CD4-positive, alpha-beta T cell treated with Interleukin-12 subunit alpha and Interleukin-12 subunit beta, for 1 hour (primary cell): ENCODE results near the gene HOXA6.

Source experiments
- DNase-seq: peaks from one replicate; pipeline ENCODE4 v3.0.0-alpha.2; 2020

The HOXA6 gene

DNA sequence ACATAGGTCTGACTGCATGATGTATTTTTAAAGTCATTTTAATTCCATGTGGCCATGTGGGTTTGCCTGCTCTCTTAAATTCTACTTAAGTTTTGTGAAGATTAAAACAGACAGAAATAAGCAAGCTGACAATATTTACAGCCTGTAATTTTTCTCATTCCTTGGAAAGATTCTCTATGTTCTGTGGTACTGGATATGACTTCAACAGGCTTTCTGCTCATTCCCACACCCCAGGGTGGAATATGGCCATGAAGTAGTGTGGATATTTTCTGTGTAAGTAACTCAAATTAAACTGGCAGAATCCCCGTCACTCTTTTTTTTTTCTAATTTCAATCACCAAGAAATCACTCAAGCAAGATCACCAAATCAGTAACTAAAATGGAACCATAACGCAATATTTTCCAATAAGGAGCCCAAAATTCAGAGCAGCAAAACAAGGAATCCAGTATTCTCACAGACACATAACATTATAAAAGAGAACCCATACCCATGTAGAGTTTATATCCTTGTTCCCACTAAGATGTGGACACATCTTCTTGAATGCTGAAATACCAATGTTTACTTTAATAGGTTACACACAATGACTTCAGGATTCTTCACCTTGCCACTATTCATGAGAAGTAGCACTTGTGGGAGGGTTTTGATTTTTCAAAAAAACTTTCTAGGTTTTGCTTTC, 9.8 kb downstream of the HOXA6 start:
- no peak for DNase-seq

DNA sequence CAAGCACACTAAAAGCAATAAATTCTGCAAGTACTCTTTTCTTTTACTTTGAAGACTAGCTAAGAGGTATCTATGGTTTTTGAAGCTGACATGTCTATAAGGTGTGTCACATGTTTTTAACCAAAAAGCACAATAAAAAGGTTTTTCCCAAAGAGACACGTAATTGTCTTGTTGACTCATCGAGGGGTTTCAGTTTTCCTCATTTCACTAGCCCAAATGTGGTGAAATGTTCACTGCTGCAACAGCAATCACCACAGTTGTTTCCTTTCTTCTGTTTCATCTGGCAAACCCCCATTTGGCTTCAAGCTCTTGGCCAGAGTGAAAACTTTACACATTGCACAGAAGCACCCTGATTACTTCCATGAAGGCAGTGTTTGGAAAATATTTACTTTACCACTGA, 13.2 kb downstream of the HOXA6 start:
- no peak for DNase-seq

DNA sequence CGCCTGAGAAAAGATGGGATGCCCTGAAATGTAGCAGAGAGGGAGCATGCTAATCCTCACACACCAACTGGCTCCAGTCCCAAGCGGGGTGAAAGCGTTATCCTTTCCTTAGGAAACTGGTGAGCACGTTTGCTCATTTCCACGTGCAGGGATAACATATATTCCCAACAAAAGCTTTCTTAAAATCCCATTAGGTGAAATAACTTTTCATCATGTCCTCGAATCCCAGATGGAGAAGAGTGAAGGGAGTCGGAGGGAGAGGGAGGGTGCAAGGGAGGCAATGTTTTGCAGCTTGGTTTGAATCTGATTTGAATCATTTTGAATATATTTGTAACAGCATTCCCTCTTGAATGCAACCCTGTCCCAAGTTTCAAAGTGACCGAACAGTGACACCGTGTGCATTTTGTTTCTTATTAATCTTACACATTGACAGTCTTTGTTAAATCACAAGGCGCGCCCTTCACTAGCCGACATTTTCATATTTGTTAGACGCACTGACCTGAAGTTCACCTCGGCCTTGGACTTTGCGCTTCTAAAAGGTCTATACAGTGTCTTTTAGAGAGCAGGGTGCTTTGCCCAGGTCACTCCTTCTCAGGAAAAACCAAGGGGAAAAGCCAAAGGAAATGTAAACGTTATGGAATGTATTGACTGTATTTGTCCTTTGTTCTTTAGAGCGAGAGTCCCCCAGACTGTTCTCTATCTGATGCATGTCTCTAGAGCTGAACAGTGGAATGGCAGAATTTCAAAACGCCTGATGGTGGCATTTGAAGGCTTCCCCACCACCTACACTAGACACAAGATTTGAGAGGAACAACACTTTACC, 14.0 kb downstream of the HOXA6 start:
- DNase-seq, result no peak

DNA sequence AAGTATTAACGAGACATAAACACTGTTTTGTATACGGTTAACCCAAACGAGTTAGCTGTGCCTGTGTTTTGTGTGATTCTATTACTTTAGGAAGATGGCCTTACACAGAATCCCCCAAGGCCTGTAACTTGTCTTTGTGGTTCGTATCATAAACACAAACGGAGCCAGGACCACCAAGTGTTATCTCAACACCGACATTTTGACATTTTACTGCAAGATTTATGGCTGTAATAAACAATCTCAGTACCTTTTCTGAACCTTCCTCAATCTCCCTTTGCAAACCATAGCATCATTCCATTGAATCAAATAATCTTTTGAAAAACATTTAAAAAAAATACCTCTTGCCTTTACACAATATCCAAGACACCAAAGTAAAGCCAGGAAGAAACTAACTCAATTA, 14.6 kb downstream of the HOXA6 start:
- no peak for DNase-seq

DNA sequence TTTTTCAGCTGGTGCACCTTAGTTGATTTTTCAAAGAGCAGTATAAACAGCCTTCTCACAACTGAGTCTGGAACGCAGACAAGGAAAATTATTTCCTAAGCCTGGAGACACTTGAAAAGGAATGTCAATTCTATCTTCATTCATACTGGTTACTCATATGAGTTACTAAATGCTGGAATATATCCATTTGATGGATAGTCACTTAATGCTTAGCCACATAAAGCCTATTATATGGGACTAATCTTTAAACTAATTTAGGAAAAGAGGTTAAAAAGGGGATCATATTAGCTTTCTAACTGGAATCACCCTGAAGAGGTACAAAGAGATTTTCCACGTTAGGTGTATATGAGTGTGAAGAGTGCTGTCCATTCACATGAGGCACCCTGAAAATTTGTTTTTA, 15.4 kb downstream of the HOXA6 start:
- no peak for DNase-seq

DNA sequence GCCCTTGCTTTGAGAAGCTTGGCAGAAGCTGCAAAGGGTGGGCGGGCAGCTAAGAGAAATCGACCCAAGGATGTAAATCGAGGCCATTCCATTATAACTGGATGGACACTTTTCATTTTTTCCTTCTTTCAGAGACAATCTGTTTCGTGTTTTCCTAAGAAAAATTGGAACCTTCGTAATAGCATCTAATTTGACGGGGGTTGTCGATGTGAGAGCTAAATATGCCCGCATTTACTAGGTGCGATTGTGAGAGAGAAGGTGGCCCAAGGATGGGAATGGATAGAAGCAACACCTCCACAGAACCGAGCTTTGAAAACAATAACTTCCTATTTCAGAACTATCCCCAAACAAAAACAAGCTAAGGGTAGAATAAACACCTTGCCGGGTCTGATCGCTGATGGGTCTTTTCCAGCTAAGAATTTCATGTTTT, 16.2 kb downstream of the HOXA6 start:
- DNase-seq, result no peak

DNA sequence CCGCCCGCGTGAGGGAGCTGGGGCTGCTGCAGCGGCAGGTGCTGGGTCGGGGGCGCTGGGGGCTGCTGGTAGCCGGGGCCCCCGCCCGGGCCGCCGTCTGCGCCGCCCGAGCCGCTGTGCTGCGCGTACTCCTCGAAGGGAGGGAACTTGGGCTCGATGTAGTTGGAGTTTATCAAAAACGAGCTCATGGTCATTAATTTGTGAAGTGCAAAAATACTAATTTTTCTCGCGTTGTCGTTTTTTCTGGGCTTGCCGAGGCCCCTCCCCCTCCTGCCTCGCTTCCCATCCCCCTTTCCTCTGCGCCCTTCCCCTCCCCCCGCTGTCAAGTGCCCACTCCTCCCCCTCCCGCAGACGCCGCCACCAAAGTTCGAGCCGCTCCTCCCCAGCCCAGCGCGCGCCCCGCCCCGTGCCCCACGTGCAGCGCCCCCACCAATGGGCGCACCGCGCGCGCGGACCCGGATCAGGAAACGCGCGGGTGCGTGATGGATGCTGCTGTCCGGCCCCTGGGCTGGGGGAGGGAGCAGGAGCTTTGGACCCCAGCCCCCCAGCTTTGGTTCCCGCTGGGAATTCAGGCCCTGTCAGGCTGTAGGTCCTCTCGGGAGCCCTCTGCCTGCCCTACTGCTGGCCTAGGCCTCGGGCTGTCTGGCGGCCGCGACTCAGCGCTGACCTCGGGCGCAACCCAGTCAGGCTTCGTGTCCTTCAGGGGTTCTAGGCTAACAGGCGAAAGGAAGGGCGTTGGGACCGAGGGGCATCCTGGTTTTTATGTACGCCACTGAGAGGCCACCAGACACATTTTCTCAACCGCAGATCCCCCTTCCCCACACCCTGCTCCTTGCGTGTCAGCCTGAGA, 16.8 kb downstream of the HOXA6 start, which contains the start of gene HOXA4:
HOXA4 (minus strand) TSS at position 218 of the 850 bp plus-strand sequence; CDS start at position 194, 24 bp downstream.
- peak; percentile 80 for DNase-seq

DNA sequence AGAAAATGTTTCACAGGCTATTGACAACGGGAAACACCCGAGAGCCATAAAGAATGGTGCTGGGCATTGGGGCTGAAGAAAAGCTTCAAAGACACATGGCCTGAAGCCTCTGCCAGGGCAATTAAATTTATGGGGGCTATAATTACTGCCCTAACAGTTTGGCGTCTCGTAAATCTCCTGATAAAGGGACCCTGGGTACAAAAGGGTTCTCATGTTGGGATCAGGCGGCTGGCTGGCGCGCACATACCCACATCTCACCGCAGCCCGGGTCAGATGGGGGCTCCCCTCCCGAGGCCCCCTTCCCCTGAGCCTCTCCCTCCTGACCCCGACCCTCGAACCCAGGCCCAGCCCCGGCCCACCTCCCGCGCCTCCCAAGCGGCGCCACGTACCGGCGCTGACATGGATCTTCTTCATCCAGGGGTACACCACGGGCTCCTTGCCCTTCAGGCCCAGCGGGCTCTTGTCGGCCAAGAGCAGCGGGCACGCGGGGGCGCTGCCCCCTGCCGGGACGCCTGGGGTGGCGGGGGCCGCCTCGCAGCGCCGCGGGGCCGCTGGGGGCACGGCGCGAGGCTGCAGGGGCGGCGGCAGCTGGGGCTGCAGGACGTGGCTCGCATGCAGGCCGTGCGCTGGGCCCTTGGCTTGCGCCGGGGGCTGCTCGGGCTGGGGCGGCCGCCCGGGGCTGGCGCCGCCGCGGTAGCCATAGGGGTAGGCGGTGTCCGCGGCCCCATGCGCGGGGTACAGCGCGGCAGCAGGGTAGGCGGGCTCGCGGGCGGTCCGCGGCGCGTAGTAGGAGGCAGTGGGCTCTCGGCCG, 17.6 kb downstream of the HOXA6 start:
- DNase-seq, result no peak

DNA sequence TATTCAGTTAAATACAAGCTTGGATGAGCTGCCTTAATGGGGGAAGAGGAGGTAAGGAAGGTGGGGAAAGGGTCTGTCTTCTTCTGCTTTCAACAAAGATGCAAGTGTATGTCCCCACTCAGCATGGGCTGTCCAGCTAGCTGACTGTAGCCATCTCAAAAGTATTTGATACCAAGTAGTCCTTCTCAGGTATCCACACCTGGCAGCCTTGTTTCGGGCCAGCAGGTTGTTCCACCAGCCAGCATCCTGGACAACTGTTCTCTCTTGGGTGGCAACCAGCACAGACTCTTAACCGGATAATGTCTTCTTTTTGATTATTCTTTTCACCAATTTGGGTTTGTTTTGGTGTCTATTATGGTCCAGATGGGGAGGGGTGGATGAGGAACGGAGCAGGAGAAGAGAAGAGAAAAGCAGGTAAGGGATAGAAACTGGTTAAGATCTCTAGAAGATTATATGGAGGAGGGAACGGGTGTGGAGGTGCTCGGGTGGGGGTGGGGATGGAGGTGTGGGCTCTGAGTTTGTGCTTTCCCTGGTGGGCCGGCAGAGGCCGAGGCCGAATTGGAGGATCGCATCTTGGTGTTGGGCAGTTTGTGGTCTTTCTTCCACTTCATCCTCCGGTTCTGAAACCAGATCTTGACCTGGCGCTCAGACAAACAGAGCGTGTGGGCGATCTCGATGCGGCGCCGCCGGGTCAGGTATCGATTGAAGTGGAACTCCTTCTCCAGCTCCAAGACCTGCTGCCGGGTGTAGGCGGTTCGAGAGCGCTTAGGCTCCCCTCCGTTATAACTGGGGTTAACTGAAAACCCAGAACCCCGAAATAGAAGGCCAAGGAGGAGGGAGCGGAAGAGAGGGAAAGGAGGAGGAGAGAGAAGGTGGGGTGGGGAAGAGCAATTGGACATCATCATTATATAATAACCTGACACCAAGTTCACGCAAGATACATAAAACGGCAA, 18.5 kb downstream of the HOXA6 start:
- no peak for DNase-seq

DNA sequence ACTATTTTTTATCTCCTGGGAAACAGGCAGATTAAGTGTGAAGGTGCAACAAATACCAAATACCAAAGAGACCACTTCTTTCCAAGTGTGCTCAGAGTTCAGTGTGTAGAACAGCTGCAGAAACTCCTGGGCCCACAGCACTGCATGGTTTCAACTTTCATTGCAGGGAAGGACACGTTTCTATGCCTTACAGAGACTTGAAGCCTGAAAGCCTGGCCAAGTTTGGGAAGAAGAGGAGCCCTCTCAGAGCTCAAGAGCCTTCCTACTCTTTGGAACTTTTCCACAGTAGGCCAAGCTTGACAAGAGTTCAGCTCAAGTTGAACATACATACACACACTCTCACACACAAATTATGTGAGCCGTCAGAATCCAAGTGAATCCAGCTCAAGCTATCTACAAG, 19.5 kb downstream of the HOXA6 start:
- DNase-seq, result no peak

DNA sequence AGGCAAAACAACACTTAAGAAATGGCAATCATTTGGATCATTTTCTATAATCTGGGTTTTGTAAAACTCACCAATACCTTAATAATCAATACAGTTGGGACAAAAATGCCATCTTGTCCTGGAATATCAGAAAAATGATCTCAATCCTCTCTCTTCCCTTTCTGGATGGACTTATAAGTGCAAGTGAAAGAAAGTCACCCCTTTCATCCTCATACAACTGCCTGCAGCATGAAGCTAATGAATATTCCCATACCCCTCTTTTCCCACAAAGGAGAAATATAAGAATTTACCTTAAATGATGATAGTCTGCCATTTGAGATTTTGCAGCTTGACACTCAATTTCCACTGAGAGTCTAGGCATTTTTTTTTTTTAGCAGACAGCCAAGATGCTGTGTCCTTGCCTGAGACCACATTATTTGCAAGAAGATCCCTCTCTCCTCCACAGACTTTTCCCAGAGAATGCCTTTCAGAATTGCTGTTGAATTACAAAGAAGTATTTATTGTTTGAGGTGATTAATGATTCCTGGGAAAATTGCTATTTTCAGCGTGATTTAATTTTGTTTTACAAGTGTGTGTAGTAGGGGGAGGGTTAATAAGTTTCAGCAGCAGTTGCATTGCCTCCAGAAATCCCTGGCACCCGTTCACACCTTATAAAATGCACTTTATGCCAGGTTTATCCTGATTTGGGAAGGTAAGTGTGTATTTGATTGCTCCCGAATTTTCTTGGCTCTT, 20.8 kb downstream of the HOXA6 start:
- no peak for DNase-seq

DNA sequence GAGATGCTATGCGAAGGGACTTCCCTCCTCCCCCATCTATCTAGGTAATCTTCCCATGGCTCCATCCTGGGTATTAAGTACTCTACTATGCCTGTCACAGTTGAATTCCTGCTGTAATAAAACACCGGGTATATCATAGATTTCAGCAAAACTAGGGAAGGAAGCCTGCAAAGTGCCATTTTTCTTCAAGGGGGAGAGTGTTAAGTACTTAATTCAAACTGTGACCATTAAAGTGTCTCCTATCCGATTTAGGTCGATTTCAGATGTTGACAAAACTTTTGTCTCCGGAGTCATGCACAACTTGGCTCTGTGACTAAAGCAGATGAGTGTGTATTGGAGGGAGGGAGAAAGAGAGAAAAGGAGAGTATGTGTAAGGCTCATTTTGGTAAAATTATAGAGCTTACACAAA, 21.6 kb downstream of the HOXA6 start:
- no peak for DNase-seq

DNA sequence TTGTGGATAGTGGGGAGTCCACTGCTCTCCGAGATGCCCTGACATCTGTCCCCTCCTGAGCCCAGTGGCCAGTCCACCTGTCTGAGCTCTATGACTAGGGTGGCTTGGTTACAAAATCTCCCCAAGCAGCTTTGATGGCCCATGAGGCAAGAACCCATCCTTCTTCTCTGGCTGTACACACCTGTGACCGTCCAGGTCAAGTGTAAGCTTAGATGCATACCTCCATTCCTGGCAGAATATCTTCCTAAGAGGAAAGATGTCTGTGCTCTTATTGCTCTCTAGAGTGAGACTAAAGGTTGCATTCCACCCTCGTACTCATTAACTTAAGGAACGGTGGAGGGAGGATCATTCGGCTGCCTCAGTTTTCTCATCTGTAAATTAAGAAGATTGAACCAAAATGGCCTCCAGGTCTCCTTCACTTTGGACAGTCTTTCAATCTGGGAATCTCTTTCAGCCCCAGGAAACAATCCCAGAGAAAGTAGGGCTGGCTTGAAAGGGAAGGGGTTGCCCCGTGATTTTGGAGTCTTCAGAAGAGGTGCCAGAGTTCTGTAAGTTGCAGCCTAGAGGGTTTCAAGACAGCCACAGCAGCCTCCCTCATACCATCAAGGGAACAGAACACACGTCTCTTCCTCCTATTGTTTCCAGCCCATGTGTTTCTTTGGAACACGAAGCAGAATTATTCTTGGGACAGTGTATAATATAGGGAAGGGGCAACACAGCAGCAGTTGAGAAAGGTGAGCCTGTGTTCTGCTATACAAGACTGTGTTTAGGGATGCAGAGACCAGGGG, 22.5 kb downstream of the HOXA6 start:
- DNase-seq, result no peak

DNA sequence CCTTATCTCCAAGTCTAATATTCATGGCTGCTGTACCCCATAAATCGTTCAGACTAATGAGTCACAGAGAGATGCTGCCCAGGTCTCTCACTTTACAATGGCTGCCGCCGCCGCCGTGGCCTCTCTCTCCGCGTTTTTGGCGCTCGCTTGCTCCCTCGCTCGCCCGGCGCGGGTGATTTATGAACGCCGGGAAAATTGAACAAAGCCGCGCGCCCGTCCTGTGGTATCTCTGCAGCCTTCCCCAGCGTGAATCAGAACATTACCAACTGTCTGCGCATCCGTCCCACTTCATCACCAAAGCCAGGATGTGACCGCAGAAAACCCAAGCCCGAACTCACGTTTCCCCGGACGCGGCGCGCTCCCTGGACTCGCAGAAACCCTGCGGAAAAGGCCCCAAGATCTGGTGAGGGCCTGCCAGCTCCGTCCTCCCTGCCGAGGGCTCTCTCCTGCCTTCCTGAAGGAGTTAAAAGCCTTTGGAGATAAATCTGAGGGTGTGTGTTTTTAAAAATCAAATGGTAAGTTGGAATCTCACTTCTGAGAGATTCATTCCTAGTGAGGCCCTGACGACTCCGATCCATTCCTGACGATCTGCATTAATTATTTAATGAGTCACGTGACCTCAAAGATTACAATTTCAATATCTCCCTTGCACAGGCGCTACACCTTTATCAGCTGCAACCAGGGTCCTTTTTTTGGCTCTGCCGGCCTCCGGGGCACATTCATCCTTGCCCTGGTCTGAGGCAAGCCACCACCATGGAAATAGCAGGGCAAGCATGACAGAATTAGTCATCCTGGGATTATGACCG, 23.3 kb downstream of the HOXA6 start:
- no peak for DNase-seq

DNA sequence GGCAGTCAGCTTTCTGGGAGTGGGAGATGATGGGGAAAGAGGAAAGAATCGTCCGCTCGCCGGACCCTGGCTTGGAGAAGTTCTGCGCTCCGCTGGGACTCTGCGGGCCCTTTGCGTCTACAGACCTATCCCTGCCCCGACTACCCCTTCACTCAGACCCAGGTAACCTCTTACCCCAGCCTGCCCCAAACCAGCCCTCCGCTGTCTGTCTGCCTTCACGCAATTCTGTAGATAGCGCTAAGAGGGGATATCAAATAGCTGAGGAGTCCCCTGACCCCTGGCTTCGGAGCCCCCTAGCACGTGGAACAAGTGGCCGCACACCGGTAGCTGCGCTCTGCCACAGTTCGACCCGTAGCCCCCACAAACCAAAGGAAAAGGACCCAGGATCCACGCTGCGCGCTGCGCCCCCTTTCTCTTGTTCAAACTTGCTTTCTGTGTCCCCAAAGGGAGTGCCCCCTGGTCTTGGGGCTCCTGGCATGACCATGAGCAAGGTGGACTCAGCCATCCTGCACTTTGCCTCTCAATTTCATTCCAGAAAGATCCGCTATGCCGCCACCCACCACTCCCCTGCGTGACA, 24.0 kb downstream of the HOXA6 start:
- no peak for DNase-seq

DNA sequence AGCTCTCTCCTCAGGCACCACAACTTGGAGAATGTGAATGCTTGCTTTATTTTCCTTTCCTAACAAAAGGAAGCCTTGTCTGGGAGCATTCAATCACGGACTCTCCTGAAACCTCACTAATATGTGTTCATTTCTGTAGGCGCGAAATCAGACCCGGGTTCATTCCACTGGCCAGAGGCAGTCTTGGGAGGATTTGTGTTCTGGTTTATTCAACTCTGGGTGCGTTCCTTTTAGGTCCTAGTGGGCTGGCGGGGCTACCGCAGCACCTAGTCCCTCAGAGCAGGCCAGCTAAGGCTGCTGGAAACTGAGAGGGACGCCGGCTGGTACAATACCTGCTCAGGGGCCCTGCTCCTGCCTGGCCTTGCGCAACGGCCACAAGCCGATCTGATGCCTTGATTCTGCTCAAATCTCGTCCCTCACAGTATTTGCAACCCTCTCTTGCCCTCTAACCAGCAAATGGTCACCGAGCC, 24.5 kb downstream of the HOXA6 start:
- DNase-seq, result no peak

DNA sequence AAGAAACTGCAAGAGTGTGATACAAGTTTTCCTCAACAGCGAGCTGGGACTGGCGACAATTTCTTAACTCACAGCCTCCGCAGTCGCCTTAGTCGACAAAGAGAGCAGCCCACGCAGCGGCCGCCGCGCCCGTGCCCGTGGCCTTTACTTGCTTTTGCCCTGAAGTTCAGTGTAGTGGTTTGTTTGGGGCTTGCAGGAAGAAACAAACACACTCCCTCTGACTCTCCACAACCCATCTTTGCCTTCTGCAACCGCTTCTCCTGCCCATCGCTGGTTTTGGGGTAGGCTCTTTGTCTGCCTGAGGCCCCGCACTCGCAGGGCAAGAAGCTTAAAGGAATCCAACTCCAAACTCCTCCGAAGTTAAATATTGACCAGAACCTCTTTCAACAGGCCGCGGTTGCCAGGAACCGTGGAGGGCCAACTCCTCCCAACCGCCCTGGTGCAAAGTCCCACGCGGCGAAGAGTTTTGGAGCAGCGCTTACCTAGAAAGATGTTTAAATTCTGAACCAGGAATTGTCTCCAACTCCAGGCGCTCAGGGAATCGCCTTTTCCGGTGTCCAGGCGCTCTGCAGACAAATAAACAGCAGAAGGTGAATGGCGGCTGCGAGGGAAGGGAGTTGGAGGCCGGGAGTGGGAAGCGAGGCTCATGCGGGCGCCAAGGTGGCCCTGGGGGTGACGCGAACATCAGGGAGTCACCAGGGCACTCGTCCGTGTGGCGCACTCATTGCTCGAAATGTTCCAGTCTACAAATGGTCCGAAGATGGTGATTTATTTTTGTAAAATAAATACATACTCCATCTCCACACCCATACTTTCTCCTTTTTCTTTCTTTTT, 25.3 kb downstream of the HOXA6 start:
- no peak for DNase-seq
